GM18951 (cell line): ENCODE measurements around the gene HEXD.
"Not testable (repeated sequence)": the region's sequence is repeated elsewhere in the genome, so short reads cannot be mapped to it uniquely, and the experiment has no call there.

Experiments used
- POLR2A ChIP-seq: IDR thresholded peaks from 4 replicates; pipeline ENCODE4 v1.6.1; 2011; ENCODE audit warnings: mild to moderate bottlenecking; ENCODE audit not compliant: insufficient read length, insufficient read depth; ENCODE audit errors: extremely low read depth
- in situ Hi-C: fragments of 300-500 bp; cut with MboI; formaldehyde crosslinking; loops from one replicate; pipeline ENCODE4 v1.12.0; 2022; ENCODE audit warnings: low sequenced_read_pairs, mixed read lengths, inconsistent platforms; ENCODE audit not compliant: unreplicated experiment

The HEXD gene

DNA sequence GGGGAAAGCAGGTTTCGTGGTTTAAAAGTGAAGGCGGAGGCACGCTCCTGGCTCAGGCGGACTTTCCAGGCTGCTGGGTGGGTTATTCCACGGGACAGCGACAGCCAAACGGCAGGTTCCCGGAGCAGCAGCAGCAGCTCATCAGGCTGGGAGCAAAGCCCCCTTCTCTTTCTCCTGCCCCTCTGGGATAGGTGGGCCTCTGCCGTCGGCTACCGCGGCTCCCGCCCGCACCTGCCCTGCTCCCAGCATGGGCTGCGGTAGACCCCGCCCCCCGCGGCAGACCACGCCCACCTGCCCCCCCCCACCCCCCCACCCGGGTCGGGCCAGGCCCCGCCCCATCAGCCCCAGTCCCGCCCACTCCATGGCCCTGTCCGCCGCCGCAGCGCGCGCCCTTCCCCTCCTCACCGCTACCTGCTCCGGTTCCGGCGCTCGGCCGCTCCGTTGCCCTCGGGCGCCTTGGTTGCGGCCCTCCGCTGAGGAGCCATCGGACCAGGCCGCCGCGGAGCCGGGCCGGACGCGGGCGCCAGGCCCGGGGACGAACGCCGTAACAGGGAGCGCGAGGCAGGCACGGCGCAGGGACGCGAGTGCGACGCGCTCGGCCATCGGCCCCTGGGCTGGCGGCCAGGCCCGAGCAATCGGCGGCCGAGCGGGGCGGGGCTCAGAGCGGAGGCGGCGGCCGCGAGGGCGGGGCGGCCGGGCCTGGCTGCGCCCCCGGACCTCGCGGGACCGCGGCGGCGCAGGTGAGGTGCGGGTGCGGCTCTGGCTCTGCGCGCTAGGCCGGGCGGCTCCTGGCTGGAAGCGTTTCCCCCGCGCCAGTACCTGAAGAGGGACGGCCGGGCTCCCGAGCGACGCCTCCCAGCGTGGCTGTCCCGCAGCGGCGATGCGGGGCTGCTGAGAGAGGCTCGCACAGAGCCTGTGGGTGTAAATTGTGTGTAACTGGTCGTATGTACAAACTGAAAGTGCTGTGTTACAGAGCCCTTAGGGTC is at the start of gene HEXD, which contains the start of gene OGFOD3:
Gene HEXD, plus strand, starts transcription at position 347 of the 986 bp plus-strand sequence. CDS start 1,453 bp downstream, outside the sequence.
Gene OGFOD3, minus strand, starts transcription at position 586 of the 986 bp plus-strand sequence. Its CDS starts 101 bp downstream, at position 485.
- peak; percentile 89 for TF ChIP-seq POLR2A
- in situ Hi-C loops, result no loop called here

DNA sequence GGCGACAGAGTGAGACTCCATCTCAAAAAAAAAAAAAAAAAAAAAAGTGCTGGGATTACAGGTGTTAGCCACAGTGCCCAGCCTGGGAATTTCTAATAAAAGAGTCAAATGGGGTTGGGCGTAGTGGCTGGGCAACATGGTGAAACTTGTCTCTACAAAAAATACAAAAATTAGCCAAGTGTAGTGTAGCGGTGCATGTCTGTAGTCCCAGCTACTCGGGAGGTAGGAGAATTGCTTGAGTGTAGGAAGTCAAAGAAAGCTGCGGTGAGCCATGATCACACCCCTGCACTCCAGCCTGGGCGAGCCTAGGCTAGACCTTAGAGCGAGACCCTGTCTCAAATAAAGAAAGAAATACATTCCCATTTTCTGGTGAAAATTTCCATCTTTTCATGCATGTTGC is 48.9 kb upstream of the HEXD start:
- in situ Hi-C loops, result no loop called here
- TF ChIP-seq POLR2A, result no peak

DNA sequence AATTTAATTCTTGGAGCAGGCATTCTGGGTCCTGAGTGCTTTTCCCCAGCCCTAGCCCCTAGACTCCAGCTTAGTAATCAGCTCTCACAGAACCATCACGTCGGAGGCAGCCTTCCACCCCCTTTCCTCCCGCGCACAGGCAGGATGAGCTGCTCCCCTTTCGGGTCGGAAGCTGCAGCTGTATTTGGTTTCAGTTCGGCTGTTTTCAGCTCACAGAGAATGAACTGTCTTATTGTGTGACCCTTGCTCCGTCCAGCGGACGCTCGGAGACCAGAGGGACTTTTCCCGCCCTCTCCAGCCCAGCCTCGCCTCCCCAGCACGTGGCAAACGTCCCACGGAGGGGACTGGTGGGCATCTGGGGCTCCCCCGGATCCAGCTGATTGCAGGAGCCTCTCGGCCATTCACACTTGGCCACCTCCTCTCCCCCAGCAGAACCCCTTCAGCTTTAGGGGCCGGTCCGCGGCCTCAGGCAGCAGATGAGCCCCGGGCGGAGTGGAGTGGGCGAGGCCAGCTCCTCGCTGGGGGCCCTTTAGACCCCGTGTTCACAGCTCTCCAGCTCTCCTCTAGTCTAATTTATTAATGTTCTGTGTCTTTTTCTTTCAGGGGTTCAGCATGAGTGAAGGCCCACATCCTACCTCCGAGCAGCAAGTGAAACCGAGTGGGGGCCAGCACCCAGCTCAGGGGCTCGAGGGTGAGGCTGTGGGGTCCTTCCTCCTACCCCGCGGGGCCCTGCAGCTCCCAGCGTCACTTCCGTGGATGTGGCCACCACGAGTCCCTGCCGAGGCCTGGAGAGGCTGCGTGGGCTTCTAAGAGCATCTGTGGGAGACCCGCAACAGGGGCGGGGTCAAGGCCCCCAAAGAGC is 47.4 kb upstream of the HEXD start:
- TF ChIP-seq POLR2A, result no peak
- in situ Hi-C loops, result no loop called here

DNA sequence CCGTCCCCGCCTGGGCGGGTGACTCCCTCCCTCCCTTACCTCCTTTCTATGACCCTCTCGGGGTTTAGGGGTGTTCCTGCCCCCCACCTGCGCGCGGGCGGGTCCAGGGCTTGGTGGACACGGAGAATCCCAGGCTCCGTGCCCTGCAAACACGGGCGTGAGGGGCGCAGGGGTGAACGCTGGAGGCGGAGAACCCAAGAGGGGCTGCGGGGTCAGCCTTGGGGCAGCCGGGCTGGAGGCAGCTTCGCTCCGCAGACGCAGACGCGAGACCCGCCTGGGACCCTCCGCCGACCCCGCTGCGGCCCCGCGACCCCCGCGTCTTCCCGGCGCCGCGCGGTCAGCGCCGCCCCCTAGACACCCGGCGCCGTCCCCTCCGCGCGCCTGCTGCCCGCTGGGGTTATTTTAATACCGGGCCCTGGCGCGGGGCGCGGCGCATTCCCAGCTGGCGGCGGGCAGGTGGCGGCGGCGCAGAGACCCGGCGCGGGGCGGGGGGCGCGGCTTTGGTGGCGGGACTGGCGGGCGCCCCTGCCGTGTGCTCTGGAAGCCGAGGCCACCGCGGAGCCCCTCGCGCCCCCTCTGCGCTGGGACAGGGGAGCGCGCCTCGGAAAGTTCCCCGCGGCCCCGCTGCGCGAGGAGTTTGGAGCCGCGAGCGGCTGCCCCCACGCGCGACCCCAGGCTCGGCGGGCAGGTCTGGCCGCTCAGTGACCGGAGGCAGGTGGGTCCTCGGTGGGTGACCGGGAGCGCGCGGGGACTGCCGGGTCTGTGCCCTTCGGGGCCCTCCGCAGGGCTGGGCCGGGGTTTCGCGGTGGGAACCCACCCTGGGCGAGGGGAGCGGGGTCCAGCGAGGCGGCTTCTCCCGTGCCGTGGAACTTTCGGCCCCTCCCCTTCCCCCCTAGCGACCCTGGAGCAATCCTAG is 46.6 kb upstream of the HEXD start, which contains the start of gene UTS2R:
Gene UTS2R, plus strand, starts transcription at position 433 of the 916 bp plus-strand sequence. CDS start 2,560 bp downstream, outside the sequence.
- in situ Hi-C loops, result no loop called here

DNA sequence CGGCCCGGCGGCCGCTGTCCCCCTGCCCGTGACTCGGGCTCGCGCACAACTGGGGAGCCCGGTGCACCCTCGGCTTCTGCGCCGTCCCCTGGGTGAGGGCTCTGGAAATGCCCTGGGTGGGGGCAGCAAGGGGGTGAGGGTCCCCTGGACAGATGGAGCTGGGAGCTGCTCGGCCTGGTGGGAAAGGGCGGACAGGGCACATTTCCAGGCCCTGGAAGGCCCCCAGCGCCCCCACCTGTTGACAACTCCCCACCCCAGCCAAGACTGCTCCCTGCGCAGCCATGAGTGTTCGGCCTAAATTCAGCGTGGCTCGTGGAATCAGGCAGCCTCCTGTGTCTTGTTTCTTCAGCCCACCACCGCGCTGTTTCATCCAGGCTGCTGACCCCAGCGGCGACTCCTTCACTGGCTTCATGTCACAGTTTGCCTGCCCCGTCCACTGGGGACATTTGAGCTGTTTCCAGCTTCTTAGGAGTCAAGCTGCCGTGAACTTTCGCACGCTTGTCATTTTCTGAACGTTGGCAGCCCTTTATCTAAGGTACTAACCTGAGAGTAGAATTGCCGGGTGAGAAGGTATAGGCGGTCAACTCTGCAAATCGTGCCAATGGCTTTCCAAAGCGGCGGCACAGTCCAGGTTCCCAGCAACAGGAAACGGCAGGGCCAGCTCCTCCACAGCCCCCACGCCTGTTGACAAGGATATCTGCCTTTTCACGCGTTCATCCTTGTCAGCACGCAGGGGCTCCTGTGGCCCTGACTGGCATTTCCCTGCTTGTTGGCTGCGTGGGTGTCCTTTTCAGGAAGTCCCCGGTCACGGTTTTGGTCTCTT is 45.7 kb upstream of the HEXD start:
- in situ Hi-C loops, result no loop called here
- no peak for TF ChIP-seq POLR2A

More for the DNA sequence above, 46.6 kb upstream of the HEXD start, which contains the start of gene UTS2R:
- TF ChIP-seq POLR2A, result no peak

DNA sequence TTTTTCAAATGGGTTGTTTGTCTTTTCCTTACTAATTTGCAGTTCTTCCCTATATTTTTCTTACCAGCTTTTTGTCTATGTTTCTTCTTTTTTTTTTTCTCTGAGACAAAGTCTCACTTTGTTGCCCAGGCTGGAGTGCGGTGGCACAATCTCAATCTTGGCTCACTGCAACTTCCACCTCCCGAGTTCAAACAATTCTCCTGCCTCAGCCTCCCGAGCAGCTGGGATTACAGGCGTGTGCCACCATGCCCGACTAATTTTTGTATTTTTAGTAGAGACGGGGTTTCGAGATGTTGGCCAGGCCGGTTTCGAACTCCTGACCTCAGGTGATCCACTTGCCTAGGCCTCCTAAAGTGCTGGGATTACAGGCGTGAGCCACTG is 45.1 kb upstream of the HEXD start:
- in situ Hi-C loops, result not testable (repeated sequence)

DNA sequence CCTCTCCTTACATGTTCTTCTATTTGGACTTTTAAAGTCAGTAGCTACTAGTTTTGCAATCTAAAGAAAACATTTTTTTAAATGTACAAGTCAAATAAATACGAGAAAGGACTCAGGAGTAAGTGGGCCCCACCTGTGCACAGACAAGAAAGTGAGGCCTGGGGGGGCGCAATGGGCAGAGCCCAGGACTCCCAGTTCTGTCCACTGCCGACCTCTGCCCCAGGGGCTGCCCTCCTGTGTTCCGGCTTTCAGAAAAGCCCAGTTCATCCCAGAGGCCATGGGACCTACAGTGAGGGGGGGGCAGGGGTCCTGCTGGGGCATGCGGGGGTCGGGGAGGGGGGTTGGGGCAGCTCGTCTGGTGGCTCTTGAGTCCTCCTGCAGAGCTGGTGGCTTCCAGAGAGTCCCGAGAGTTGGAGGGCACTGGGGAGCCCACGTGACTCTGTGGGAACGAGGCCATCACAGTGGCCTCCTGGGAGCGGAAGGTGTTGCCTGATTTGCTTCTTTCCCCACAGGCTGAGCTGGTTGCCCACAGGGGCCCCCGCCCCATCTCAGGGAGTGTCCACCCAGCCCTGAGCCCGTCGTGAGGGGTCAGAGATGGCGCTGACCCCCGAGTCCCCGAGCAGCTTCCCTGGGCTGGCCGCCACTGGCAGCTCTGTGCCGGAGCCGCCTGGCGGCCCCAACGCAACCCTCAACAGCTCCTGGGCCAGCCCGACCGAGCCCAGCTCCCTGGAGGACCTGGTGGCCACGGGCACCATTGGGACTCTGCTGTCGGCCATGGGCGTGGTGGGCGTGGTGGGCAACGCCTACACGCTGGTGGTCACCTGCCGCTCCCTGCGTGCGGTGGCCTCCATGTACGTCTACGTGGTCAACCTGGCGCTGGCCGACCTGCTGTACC is 44.2 kb upstream of the HEXD start:
- in situ Hi-C loops, result no loop called here
- TF ChIP-seq POLR2A, result no peak

DNA sequence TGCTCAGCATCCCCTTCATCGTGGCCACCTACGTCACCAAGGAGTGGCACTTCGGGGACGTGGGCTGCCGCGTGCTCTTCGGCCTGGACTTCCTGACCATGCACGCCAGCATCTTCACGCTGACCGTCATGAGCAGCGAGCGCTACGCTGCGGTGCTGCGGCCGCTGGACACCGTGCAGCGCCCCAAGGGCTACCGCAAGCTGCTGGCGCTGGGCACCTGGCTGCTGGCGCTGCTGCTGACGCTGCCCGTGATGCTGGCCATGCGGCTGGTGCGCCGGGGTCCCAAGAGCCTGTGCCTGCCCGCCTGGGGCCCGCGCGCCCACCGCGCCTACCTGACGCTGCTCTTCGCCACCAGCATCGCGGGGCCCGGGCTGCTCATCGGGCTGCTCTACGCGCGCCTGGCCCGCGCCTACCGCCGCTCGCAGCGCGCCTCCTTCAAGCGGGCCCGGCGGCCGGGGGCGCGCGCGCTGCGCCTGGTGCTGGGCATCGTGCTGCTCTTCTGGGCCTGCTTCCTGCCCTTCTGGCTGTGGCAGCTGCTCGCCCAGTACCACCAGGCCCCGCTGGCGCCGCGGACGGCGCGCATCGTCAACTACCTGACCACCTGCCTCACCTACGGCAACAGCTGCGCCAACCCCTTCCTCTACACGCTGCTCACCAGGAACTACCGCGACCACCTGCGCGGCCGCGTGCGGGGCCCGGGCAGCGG is 43.4 kb upstream of the HEXD start:
- TF ChIP-seq POLR2A, result no peak
- in situ Hi-C loops, result no loop called here

DNA sequence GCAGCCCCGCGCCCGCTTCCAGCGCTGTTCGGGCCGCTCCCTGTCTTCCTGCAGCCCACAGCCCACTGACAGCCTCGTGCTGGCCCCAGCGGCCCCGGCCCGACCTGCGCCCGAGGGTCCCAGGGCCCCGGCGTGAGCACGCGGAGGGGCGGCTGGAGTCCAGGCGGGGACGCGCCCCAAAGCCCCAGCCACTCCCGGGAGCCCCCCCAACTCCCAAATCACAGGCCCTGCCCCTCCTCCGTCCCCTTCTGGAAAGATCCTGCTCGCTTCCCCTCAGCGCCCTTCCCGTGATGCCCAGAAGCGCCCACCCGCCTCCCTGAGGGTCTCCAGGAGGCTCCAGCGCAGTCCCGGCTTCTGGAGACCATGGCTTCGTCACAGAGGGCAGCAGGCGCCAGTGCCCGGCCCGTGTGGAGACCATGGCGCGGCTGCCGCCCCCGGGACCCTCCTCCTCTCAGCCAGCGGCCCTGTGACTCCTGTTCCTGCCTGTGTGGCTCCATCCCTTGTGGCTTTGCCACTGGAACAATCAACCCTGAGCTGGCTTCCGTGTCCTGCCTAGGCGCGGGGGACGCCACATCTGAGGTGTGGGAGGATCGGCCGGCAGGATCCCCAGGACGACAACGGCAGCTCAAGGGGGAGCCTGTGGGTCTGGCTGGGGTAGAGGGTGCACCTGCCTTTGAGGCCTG is 42.6 kb upstream of the HEXD start:
- no peak for TF ChIP-seq POLR2A
- in situ Hi-C loops, result no loop called here
